GM18951 (cell line): ENCODE data around the gene CNDP1.

ENCODE experiments used
- POLR2A ChIP-seq: IDR thresholded peaks from 4 replicates; pipeline ENCODE4 v1.6.1; 2011; ENCODE audit warnings: mild to moderate bottlenecking; ENCODE audit not compliant: insufficient read length, insufficient read depth; ENCODE audit errors: extremely low read depth
- in situ Hi-C: fragments of 300-500 bp; cut with MboI; formaldehyde crosslinking; loops from one replicate; pipeline ENCODE4 v1.12.0; 2022; ENCODE audit warnings: low sequenced_read_pairs, mixed read lengths, inconsistent platforms; ENCODE audit not compliant: unreplicated experiment

CNDP1 gene

DNA sequence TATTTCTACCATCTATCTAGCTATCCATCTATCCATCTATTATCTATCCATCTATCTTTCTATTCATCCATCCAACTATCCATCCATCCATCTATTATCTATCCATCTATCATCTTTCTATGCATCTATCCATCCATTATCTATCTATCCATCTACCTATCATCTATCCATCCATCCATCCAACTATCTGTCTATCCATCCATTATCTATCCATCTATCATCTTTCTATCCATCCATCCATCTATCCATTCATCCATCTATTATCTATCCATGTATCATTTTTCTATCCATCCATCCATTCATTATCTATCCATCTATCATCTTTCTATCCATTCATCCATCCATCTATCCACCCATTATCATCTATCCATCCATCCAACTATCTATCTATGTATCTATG is 38.8 kb downstream of the CNDP1 start:
- in situ Hi-C loops, result loop anchor here (25.0 kb wide), 1 partner anchor 211 kb away; no protein-coding TSS in a partner anchor
- no peak for TF ChIP-seq POLR2A

DNA sequence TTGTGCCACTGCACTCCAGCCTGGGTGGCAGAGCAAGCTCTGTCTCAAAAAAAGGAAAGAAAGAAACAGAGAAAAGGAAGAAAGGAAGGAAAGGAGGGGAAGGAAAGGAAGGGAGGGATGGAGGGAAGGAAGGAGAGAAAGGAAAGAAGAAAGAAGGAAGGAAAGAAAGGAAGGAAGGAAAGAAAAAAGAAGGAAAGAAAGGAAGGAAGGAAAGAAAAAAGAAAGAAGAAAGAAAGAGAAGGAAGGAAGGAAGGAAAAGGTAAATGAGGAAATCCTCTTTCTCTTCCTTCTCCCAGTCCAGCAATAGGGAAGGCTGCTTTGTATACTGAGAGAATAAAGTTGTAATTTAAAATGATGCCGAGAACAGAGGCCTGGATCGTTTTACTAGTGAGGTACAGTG is 40.6 kb downstream of the CNDP1 start:
- in situ Hi-C loops, result loop anchor here (25.0 kb wide), 1 partner anchor 213 kb away; no protein-coding TSS in a partner anchor
- TF ChIP-seq POLR2A, result no peak

- in situ Hi-C loops, result no loop called here
- no peak for TF ChIP-seq POLR2A
Observed at GRCh38 chr18:74577019-74577418, 42.7 kb downstream of the CNDP1 start.

DNA sequence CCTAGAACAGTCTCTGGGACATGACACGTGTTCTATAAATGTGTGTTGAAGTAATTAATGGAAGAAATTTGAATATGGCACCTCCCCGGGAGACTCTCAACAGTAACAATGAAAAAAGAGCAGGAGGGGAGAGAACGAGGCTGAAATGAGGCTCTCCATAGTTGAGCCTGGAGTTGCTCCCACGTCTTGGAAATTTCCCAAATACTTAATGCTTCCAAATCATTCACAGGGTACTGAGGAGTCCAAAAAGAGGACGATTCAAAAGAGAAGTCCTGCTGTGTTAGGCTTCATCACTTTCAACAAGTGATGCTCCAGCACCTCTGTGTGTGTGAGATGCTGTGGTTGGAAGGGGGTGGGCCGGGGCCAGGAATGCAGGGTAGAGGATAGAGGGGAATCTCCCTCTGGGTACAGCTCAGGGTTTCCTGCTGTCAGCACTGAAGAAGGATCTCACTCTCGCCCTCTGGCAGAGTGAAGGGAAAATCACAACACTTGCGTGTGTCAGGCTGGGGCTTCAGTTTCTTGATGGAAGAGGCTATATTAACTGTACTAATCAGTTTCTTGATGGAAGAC is 45.3 kb downstream of the CNDP1 start:
- in situ Hi-C loops, result no loop called here
- no peak for TF ChIP-seq POLR2A

GRCh38 chr18:74582642-74583041 is 48.3 kb downstream of the CNDP1 start:
- TF ChIP-seq POLR2A, result no peak
- in situ Hi-C loops, result no loop called here

DNA sequence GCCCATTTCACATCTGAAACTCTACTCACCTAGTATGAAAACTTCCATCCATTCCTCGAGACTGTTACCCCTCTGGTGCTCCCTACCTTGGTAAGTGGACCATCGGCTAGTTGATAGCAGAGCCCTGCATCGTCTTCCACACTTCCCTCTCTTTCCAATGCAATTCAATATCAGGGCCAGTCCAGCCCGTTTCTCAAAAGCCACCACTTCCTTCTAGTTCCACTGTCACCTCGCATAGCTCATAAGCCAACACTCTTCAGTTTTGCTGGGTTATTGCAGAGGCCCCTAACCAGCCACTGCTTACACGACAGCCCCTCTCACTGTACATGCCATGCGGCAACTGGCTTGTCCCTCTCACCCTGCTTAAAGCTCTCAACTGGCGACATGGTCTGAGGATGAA is 53.1 kb downstream of the CNDP1 start:
- in situ Hi-C loops, result no loop called here
- no peak for TF ChIP-seq POLR2A

DNA sequence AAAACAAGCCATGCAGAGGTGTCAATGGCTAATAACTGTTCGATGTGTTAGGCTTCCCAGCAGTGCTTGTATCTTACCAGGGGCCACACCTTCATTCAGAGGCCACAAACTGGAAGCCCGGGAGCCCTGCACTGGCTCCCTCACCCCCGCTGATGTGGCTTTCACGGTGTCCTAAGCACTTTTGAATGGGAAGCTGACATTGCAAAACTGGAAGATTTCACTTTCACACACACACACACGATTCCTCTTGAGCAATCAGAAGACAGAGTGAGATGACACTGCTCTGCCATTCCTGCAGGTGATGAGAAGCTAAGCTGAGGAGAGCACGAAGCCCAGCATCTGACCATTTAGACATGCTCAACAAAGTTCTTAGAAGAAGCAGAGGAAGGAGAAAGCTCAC is 54.7 kb downstream of the CNDP1 start:
- TF ChIP-seq POLR2A, result no peak
- in situ Hi-C loops, result no loop called here

GRCh38 chr18:74589811-74590210 is 55.5 kb downstream of the CNDP1 start:
- in situ Hi-C loops, result no loop called here
- TF ChIP-seq POLR2A, result no peak

- no peak for TF ChIP-seq POLR2A
Observed at GRCh38 chr18:74590671-74591070, 56.4 kb downstream of the CNDP1 start.

GRCh38 chr18:74595431-74595830 is 61.1 kb downstream of the CNDP1 start:
- in situ Hi-C loops, result no loop called here

More at GRCh38 chr18:74590671-74591070, 56.4 kb downstream of the CNDP1 start:
- in situ Hi-C loops, result no loop called here

GRCh38 chr18:74597034-74597661 is 62.8 kb downstream of the CNDP1 start:
- no peak for TF ChIP-seq POLR2A
- in situ Hi-C loops, result no loop called here

More at GRCh38 chr18:74595431-74595830, 61.1 kb downstream of the CNDP1 start:
- TF ChIP-seq POLR2A, result no peak

GRCh38 chr18:74597662-74598349 is 63.5 kb downstream of the CNDP1 start, which contains the start of gene ZNF407:
Gene ZNF407 (plus strand): TSS chr18:74597870. CDS start chr18:74631020, 33,150 bp downstream.
- TF ChIP-seq POLR2A, result peak; percentile 47
- in situ Hi-C loops, result no loop called here

DNA sequence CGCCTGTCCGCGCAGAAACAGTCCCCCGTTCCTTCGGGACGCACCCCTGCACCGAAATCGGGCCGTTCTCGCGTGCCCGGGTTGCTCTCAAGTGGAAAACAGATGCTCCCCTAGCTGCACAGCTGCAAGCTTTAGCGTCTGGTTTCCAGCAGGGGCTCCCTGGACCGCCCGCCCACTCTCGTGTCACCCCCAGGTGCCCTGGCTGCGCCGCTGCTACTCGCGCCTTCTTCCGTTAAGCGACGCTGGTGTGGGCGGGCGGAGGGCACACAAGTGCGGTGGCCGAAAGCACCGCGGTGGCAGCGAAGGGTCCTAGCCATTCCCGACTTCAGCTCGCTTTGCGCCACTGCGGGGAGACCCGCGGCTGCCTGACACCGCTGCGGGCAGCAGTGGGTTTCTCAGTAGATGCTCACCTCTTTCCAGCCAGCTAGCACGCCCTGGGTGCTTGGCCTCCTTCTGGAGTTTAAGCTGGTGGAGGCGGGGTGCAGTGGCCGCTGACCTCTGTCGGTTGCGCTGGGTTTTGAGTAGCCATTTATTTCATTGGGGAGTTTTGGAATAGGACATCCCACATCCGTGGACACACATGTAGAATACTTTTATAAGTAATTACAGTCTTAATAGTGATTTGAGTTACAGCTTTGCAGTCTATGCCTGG is 64.2 kb downstream of the CNDP1 start:
- in situ Hi-C loops, result no loop called here
- peak; percentile 50 for TF ChIP-seq POLR2A

- in situ Hi-C loops, result loop anchor here (25.0 kb wide), 1 partner anchor 1758 kb away; no protein-coding TSS in a partner anchor
- TF ChIP-seq POLR2A, result no peak
Observed at GRCh38 chr18:74604361-74604760, 70.1 kb downstream of the CNDP1 start.

GRCh38 chr18:74604774-74605173 is 70.5 kb downstream of the CNDP1 start:
- in situ Hi-C loops, result loop anchor here (25.0 kb wide), 1 partner anchor 1758 kb away; no protein-coding TSS in a partner anchor
- TF ChIP-seq POLR2A, result no peak
